GM18498 (cell line): ENCODE measurements around the gene SAMMSON.

ENCODE experiments used
- ATAC-seq: cut with Tn5 transposase; IDR thresholded peaks from one replicate; pipeline ENCODE4 v1.9.1; 2021; ENCODE audit warnings: mild to moderate bottlenecking, moderate library complexity; ENCODE audit not compliant: unreplicated experiment

The SAMMSON gene

DNA sequence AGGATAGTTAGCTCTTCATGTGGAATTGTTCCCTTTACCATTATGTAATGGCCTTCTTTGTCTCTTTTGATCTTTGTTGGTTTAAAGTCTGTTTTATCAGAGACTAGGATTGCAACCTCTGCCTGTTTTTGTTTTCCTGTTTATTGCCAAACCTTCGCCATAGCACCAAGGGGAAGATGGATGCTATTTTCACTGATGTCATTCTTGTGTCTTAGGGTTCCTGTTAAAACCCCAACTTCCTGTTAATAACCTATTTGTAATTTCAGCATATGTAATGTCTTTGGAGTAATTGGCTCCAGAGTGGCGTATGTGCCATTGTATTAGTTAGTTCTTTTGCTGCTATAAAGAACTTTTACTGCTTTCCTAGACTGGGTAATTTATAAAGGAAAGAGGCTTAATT lies 10.8 kb downstream of the SAMMSON start:
- ATAC-seq, result no peak

DNA sequence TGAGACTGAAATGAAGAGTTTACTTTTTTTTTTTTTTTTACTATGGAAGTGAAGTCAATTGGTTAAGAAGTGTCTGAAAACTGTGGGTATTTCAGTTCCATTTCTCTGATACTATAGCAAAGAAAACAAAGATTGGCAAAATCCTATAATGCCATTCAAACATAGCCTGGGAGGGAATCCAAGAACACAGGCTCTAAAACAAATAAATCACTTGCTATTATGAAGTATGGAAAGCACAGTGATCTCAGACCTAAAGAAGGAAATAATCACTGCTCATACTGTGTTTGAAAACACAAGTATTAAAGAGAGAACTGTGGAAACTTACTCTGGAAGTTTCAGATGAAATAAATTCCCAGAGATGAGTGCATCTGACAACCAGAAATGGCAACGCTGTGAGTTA lies 12.0 kb downstream of the SAMMSON start:
- ATAC-seq, result no peak

DNA sequence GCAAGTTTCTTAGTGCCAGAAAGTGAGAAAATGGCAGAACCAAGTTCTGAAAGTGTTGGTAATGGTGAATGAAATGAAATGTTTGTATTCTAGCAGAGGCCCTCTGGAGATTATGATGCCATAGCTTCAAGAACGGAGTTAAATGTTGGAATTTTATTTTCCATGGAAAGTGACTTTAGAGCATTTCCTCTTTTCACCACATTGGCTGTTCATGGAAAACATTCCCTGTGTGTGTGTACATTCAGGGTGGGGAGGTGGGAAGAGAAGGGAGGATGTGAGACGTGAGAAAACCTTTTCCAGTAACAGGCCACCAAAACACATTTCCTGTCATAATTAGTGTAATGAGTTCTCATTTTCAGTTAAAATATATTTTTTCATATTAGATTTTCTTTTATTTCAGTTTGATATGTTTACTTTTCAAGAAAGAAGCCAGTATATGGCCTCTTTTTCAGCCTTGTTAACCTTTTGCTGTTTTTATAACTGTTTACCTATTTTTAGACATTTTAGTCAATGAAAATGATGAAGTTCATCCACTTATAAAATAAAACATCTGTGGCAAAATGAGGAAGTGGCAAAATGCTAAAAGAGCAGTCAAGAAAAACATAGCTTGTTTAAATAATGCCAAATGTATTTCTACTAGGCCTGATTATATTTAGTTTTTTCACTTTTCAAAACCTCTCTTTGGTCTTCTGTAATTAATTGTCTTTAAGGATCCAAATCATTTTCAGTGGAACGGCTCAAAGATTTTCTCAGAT lies 21.6 kb downstream of the SAMMSON start:
- no peak for ATAC-seq

DNA sequence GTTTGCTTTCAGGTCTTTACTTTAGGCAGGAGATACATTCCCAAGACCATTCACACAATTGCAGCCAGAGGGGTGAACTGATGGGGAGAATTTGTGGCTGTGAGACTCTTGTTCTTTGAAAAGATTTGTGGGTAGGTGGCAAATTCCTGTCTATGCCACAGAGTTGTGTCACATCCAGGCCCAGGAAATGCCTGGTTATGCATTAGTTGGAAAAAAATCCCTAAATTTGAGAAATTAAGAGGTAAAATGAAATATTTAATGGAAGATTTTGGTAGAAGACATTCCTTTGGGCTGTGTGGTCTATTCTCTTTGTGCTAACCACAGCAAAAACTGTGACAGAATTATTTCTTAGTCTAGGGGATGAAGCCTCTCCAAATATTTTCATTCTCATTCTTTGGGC lies 28.8 kb downstream of the SAMMSON start:
- no peak for ATAC-seq

DNA sequence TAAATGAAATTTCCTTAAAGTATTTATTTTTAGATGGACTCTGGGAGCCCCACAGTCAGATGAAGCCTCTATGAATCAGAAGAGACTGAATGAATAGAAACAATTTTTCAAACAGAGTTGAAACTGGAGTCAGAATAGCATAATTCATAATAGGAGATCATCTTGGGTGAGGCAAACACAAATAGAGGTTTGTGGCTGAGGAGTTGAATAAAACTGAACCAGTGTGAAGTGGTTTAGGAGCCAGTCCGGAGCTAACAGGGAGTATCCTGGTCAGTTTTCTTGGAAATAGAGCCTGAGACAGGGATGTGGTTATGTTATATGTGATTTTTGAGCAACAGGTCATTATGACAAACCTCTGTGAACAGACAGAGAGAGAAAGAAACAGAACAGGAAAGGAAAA lies 39.2 kb downstream of the SAMMSON start:
- no peak for ATAC-seq

DNA sequence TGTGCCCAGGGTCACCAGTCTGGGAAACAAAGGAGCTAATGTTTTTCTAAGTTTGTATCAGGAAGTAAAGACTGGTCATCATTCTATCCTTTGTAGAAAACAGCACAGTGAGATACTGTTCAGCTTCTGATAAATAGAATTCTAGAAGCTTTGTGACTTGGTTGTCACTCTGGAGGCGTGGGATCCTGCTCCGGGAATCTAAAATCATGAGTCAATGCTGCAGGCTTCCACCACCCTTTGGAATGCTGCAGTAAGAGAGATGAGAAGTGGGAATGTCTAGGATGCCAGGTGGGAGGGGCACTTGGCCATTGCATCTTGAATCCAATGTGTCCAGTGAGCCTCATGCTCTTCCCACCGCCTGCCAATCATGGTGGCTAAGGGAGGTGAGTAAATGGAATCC lies 40.9 kb downstream of the SAMMSON start:
- ATAC-seq, result no peak

DNA sequence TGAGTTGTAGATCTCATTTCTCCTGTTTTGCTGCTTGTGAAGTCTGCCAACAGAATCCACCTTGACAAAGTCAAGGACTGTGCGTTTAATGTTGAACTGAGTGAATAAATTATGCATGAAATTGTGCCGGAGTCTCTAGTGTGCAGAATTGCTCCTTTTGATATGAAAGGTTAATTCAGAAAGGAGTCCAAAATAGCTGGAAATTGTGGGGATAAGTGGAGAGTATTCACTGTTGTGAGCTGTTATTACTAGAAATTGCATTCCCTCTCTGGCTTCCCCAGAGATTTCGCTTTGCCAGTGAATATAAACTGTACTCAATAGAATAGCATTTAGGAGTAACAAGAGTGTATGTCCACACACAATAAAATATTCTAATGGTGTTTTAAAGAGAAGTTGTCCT lies 43.1 kb downstream of the SAMMSON start:
- ATAC-seq, result no peak

DNA sequence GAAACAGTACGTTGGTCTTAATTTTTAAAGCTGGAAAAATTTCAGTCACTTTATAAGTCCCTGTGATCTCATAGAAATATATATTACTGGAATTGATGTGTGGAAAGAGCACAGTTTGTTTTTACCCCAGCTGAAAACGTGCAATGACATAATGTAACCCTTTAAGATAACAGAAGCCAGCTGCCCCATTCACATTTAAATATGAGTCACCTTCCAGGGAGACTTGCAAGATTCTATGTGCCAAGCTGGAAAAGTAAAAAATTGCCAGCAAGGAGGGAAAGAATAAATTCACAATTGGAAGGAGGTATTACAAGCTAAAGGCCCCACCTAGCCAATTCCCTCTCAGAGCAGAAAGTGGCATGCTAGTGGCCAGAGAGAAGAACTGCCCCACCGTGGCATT lies 50.2 kb downstream of the SAMMSON start:
- ATAC-seq, result no peak

DNA sequence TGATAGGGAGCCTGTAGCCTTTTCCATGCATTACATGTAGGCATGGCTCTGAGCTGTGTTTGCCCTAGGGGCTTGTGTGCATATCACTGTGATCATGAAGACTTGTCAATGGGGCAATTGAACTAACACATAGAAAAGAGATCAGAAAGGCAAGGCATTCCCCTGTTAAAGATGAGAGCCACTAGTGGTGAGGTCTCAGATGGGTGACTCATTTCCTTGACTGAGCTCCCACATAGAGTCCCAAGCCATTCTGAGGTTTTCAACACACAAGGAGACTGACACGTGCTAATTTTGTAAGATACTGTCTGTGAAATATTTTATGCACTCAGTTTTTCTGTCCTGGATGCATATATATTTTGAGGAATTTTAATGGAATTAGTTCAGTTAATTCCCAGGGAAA lies 53.8 kb downstream of the SAMMSON start:
- ATAC-seq, result no peak

DNA sequence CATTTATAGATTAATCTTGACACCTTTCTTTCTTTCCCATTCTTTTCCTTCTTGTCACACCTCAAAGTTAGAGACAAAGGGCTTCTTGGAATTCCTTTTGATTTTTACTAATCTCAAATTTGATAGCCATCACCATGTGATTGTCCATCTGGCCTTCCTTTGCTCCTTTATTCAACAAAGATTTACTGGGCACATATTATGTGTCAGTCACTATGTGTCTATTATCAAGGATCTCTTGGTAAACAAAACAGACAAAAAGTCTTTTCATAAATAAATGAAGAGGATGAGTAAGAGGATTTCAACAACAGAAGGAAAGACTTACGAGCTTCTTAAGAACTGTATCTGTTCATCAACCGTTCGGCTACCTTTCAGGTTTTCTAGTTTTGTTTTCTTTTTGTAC lies 56.5 kb downstream of the SAMMSON start:
- no peak for ATAC-seq

DNA sequence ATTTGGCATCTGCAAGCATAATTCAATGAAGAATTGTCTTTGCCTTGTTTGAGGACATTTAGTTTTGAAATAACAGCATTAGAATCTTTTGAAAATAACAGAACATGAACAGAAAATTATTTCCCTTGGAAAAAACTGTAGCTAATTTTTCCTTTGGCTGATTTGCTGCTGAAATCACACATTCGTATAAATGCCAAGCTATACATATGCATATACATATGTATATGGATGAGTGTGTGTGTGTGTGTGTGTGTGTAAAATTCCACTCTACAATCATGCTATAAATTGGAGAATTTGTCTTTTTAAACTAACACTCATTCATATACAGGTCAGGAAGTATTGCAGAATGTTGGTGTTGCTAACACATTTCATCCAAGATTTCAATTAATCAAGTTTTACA lies 57.9 kb downstream of the SAMMSON start:
- no peak for ATAC-seq

DNA sequence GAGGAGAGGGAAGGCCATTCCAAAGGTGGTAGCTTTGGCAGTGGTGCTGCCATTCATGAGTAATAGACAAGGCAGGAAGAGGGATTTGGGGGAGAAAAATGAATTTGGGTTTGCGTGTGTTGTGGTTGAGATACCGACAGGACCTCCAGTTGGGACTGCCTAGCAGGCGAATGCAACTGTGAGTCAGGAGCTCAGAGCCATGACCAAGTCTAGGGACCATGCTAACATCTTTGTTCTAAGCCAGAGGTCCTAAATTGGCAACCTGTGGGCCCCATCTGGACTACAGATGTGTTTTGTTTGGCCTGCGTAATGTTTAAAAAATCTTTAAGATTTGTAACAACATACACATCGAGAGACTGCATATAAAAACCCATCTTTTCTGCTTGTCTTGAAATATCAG lies 61.6 kb downstream of the SAMMSON start:
- ATAC-seq, result no peak

DNA sequence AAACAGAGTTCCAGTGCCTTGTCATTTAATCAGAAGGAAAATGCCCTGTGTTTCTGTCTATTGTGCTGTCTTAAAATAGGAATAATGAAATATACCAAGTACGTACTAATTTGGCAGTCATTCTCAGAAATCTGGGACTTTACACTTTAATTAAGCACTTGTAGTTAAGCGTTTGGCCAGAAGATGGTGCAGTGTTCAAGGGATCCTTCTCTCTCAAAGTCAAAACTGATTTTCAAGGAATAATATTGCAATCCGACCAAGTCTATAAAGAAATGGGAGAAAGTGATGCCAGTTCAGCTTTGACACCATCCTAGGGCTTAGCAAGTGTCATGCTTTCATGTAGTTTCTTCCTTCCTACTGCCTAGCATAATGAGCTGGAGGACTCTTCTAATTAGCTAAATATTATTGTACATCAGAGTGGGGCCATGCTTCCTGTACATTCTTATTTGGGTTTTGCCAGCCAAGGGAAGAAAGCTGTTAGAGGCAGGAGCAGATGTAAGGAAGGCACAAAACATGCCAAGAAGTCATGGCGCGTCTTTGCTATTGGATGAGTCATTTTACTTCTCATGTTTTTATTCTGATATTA lies 64.8 kb downstream of the SAMMSON start:
- no peak for ATAC-seq

DNA sequence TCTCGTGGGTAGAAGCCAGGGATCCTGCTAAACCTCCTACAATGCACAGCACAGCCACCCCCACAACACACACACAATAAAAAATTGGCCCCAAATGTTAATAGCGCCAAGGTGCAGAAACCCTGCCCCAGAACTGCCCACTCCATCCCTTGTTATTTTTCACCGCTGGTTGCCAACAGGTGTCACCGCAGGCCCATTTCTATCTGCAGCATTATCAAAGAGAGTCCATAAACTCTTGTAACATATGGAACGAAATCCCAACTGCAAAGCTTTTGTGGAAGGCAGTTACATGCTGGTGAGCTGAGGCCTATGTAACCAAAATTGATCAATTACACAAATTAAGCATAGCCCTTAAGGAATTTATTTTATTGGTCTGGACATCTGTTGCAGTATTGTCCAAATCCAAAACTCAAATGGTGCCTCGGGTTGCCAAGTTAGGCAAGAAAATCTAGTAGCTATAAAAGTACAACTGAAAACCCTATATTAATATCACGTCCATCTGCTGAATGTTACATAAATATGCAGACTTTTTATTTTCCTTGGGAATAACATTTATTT lies 66.2 kb downstream of the SAMMSON start:
- no peak for ATAC-seq

DNA sequence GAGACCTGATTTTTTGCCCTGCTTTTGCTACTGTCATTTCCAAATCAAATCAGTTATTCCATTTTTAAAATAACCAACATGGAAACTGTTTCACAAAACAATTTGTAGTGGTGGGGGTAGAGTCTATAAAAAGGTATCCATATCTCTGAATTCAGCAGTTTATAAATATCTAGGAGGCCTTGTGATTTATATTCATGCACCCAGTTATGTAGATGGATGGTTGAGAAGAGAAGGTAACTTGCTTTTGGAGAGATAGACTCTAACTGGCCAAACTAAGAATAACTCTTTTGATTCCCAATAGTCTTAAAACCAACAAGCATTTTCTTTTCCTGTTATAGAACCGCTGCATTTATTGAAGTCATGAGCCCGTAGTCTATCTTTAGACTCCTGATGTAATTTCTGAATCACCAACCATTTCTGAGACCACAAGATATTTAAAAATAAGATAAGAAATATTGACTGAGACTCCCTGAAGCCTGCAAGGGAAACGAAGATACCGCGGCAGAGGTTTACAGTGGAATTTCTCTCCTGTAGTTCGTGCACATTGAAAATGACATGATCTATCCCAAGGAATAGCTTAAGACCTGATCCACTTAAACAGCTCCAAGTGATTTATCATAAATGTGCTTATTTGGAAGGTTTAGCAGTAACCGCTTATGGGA lies 68.5 kb downstream of the SAMMSON start:
- ATAC-seq, result no peak

DNA sequence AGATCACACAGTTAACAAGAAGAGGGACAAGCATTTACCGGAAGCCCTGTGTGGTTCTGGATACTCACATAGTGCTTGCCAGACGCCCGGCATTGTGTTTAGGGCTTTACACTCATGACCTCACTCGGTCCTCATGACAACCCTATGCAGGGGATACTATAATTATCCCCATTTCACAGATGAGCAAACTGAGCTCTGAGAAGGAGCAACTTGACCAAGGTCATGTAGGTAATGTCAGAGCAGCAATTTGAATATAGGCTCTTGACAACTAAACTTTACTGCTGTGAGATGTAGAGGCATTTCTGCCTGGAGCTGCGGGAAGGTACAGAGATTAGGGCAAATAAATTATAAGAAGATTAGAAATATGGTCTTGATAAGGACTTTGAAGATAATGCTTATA lies 70.0 kb downstream of the SAMMSON start:
- ATAC-seq, result no peak

DNA sequence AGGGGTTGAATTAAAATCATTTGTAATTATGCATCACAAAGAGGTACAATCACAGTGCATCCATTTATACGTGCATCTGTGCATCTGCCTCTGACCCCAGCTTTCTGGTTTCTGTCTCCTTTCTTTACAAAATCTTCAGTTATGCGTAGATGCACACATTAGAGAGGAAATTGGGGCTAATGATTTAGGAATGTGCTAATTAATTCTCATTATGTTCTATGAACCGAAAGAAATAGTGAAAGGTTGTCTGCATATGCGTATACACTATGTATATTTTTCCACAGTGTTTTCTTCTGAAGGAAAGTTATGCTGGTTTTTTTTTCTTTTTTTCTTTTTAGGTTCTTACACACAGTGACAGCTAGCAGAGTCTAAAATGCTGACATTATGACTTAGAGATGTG lies 71.6 kb downstream of the SAMMSON start:
- no peak for ATAC-seq

DNA sequence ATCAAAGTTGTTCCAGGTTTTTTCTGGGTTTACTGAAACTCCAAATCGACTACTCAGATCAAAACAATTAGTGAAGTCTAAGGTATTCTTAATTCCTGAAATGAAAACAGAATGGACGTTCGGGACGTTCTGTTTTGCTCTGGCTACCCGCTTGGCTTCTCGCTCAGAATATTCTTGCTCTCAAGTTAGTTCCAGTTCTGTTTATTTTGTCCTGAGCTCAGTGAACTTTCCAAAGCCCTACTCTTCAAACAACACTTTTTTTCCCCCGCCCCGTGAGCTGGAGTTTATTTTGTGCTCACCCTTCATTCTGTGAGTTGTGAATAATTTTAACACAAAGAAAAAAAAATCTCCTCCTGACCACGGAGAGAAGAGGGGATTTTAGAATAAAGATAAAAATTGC lies 72.6 kb downstream of the SAMMSON start:
- no peak for ATAC-seq

DNA sequence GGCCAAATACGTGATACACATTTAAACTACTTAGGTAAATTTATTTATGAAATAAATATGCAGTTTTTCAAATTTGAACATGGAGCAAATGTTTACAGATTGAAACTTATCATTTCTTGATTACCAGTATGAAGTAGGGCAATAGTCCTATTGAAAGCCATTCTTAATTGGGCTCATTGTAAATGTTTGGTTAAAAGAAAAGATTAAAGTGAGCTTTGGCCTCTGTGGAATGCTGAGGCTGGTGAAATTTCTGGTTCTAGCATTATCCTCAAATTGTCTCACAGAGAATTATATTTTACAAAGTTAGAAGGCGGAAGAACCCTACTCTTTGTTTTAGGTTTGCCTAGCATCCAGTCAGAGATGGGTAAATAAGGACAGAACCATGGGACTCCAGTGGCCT lies 73.2 kb downstream of the SAMMSON start:
- ATAC-seq, result no peak

DNA sequence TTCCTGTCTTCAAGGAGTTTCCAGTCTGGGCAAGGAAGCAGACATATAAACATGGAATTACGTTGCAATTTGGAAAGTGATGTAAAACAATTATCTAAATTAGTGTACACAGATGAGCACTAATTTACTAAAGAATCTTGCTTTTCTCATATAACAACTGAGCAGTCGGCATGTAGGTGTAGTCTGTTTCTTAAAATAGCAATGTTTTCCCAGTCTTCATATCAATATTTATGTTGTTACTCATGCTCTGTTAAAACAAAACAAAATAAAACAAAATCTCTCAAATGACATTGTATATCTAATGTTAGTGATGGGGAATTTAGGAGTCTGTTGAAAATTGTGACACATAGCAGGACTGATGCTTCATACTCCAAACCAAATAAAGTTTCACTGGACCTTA lies 75.6 kb downstream of the SAMMSON start:
- no peak for ATAC-seq

DNA sequence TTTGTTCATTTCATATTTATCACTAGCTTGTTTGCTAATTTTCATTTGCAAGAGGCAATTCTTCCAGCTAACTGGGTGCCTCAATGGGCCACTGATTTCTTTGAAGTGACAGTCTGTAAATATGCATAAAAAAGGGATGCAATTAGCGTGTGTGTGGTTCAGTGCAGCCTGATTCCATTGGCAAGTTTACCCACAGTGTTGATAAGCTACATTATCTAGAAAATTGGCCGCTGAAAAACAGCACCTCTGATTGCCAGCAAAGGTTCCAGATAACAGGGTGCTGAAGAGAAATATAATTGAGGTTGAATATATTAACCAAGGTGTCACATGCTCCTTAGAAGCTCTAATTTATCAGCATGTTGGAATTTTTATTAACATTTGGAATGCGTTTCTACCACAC lies 76.9 kb downstream of the SAMMSON start:
- ATAC-seq, result no peak

DNA sequence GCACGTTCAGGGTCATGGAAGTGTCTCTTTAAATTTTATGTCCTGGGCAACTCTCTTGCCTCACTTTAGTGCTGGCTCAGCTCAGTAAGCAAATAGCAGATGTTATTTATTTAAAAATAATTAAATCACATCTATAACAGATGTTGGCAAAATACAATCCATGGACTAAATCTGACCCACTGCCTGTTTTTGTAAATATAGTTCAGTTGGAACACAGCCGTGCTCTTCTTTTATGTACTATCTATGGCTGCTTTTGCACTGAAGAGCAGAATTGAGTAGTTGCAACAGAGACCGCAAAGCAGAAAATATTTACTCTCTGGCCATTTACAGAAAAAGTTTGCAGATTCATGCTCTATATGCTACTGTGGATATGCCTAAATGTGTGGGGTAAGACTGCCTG lies 79.2 kb downstream of the SAMMSON start:
- ATAC-seq, result no peak
